Stimulated activated CD8-positive, alpha-beta memory T cell treated with anti-CD3 and anti-CD28 coated beads, Interleukin-15, amount 100 ng/mL, for 24 hours (primary cell): ENCODE measurements around the gene MISP3.
A peak's percentile ranks its signal among the peaks of the same experiment; 100 is the strongest.
"Not testable (repeated sequence)": the region's sequence is repeated elsewhere in the genome, so short reads cannot be mapped to it uniquely, and the experiment has no call there.

Source experiments
- DNase-seq: peaks from one replicate; pipeline ENCODE4 v3.0.0-alpha.2; 2020; ENCODE audit warnings: low read depth

The MISP3 gene

GRCh38 chr19:14072535-14073260 is at the start of gene MISP3:
MISP3 (plus strand) TSS chr19:14072786; CDS start chr19:14073310, 524 bp downstream.
- no peak for DNase-seq

DNA sequence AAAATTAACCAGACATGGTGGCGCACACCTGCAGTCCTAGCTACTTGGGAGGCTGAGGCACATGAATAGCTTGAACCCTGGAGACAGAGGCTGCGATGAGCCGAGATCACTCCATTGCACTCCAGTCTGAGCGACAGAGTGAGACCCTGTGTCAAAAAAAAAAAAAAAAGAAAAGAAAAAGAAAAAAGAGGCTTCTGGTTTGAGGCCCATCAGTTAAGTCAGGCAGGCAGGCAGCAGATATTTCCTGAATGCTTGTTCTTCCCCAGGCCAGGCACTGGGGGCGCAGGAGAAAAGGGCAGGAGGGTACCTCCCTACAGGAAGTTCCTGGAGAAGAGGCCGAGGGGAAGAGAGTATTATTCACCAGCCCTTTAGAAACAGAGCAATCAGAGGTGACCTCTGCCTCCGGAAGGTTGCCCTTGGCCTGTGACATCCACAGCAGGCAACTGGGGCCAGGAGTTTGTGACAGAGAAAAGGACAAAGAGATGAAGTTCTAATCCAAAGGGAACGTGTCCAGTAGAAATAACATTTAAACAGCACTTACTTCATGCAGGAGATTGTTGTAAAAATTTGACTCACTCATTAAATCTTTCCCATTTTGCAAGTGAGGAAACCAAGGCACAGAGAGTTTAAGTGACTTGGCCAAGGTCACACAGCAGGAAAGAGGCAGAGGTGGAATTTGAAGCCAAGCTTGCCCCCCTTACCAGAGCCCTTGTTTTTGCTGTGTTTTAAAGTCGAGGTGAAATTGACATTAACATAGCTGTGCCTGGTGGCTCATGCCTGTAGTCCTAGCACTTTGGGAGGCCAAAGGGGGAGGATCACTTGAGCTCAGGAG is 49.0 kb upstream of the MISP3 start:
- DNase-seq: no peak

GRCh38 chr19:14026652-14027192 is 45.9 kb upstream of the MISP3 start:
- DNase-seq: not testable (repeated sequence)

DNA sequence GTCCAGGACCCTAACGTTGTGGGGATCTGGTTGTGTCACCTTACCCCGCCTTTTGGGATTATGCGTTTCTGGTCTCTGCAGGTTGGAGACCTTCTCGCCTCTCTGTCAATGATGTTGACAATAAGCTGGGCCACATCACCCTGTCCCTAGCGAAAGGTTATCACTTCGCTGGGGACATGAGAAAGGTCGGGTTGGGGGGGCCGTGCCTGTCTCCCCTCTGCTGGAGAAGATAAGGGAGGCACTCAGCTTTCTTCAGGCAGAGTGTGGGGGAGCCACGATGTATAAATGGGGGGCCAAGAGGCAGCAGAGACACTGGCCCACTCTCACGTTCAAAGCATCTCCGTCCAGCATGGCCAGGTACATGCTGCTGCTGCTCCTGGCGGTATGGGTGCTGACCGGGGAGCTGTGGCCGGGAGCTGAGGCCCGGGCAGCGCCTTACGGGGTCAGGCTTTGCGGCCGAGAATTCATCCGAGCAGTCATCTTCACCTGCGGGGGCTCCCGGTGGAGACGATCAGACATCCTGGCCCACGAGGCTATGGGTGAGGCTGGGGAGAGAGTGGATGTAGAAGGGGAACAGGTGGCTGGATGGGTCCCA is 44.6 kb upstream of the MISP3 start, which contains the start of gene RLN3:
Gene RLN3 (plus strand): TSS at position 293 of the 595 bp plus-strand sequence. CDS start 57 bp downstream, at position 350.
- no peak for DNase-seq

DNA sequence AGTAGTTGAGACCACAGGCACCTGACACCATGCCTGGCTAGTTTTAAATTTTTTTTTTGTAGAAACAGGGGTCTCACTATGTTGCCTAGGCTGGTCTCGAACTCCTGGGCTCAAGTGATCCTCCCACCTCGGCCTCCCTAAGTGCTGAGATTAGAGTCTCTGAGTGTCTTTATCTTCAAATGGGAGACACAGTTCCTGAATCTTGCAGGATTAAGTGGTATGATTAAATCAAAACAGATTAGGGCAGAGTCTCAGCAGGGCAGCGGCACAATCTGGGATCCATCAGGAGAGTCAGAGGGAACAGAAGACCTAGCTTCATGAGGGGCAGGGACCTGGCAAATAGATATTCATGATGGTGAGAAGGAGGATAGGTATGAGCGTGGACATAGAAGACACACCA is 43.7 kb upstream of the MISP3 start:
- no peak for DNase-seq

DNA sequence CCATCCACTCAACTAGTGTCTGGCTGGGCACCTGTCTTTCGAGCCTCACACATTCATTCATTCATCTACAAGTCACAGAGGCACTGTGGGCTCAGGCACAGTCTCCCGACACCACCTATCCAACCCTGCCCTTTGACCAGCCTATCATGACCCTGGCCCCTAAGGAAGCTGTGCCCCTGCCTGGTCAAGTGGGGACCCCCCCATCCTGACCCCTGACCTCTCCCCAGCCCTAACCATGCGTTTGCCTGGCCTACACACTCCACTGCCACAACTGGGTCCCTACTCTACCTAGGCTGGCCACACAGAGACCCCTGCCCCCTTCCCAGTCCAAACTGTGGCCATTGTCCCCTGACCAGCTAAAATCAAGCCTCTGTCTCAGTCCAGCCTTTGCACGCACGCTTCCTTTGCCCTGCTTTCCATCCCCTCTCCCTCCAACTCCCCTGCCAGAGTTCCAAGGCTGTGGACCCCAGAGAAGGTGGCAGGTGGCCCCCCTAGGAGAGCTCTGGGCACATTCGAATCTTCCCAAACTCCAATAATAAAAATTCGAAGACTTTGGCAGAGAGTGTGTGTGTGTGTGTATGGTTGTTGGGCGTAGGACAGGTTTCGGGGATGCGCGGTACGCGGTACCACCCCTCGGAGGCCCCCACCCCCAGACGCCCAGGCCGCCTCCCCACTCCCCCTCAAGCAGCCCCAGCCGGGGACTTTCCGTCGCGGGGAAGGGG is 41.4 kb upstream of the MISP3 start:
- DNase-seq: no peak

- DNase-seq: peak; percentile 53
Measured at GRCh38 chr19:14031719-14032480, 40.7 kb upstream of the MISP3 start, which contains the start of gene IL27RA. IL27RA (plus strand) TSS chr19:14031762; CDS start chr19:14031873, 111 bp downstream.

GRCh38 chr19:14033946-14034345 is 38.6 kb upstream of the MISP3 start:
- DNase-seq: no peak

DNA sequence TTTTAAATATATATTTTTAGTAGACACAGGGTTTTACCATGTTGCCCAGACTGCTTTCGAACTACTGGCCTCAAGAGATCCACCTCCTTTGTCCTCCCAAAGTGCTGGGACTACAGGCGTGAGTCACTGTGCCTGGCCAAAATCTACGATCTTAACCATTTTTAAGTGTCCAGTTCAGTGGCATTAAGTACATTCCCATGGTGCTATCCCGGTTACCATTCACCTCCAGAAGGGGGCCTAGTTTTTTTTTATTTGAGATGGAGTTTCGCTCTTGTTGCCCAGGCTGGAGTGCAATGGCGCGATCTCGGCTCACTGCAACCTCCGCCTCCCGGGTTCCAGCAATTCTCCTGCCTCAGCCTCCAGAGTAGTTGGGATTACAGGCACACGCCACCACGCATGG is 37.4 kb upstream of the MISP3 start:
- not testable (repeated sequence) for DNase-seq

- DNase-seq: no peak
Measured at GRCh38 chr19:14035706-14036105, 36.9 kb upstream of the MISP3 start.

GRCh38 chr19:14039181-14039580 is 33.4 kb upstream of the MISP3 start:
- DNase-seq: no peak

- not testable (repeated sequence) for DNase-seq
Measured at GRCh38 chr19:14042659-14043608, 29.7 kb upstream of the MISP3 start.

GRCh38 chr19:14047866-14048265 is 24.7 kb upstream of the MISP3 start:
- DNase-seq: not testable (repeated sequence)

GRCh38 chr19:14048443-14049153 is 24.0 kb upstream of the MISP3 start:
- peak; percentile 55 for DNase-seq

DNA sequence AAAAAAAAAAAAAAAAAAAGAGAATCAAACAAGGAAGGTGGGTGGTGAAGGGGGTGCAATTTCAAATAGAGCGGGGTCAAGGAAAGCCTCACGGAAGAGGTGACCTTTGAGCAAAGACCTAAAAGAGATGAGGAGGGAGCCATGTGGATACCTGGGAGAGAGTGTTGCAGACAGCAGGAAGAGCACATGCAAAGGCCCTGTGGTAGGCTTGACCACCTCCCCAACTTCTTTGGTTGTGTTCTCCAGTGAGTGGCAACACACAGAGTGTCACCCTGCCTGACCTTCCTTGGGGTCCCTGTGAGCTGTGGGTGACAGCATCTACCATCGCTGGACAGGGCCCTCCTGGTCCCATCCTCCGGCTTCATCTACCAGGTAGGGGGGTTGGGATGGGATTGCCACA is 22.1 kb upstream of the MISP3 start:
- DNase-seq: no peak

DNA sequence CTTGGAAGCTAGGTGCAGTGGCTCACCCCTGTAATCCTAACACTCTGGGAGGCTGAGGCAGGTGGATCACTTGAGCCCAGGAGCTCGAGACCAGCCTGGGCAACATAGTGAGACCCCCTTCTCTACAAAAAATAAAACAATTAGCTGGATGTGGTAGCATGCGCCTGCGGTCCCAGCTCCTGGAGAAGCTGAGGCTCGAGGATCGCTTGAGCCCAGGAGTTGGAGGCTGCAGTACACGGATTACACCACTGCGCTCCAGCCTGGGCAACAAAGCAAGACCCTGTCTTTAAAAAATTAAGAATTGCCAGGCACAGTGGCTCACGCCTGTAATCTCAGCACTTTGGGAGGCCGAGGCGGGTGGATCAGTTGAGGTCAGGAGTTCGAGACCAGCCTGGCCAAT is 21.6 kb upstream of the MISP3 start:
- not testable (repeated sequence) for DNase-seq

DNA sequence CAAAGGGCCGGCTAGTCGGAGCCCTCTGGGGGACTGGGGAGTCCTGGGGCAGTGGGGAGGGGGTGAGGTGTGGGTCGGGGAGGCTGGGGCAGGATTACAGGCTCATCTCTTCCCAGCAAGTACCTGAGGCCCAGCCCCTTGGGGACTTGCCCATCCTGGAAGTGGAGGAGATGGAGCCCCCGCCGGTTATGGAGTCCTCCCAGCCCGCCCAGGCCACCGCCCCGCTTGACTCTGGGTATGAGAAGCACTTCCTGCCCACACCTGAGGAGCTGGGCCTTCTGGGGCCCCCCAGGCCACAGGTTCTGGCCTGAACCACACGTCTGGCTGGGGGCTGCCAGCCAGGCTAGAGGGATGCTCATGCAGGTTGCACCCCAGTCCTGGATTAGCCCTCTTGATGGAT is 20.6 kb upstream of the MISP3 start:
- DNase-seq: no peak

- no peak for DNase-seq
Measured at GRCh38 chr19:14052470-14052869, 20.1 kb upstream of the MISP3 start.

DNA sequence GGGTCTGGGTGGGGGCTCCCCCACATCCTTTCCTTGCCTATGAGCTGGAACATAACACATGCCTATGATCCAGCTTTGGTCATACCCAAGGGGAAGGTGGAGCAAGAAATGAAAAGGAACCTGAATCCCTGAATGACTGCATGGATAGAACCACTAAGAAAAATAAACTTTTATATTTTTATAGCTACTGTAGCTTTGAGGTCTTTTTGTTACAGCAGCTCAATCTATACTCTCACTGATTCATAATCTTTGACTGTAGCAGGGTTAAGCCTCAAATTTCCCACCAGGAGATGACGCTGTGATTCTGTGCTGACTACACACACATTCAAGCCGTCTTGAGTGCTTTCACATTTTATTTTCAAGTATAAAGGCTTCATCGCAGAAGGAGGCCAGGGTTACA is 19.6 kb upstream of the MISP3 start:
- no peak for DNase-seq
